ENCODE measurements around the gene OR5K4. TPM values are rescaled to one million over a fixed set of nuclear protein-coding genes. Genes with fewer than 3 reads are reported as not detected.

The OR5K4 gene
- total and polyA plus RNA-seq, 2 of the 8 experiments (the other 6 are each of a cell fraction or from before 2014, with no cell fraction given), result not detected

DNA sequence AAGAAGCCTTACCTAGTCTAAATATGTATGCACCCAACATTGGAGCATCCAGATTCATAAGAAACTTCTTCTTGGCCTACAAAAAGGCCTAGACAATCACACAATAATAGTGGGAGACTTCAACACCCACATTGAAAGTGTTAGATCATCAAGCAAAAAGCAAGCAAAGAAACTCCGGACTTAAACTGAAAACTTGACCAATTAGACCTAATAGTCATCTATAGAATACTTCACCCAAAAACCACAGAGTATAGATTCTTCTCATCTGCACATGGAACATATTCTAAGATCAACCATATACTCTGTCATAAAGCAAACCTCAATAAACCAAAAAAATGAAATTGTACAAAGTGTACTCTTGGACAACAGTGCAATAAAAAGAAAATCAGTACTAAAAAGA lies 22.3 kb upstream of the OR5K4 start (continued):
- TF ChIP-seq POLR2AphosphoS5 (IDR thresholded peaks at IDR 0.05; ENCODE audit: low read depth, low read length) (no peak), TAF7 (optimal IDR thresholded peaks at IDR 0.05; ENCODE audit: borderline replicate concordance, low read depth, low read length) (no peak), HDAC6 (IDR thresholded peaks at IDR 0.05; ENCODE audit: low read depth, low read length) (no peak), BACH1 (IDR thresholded peaks at IDR 0.05; ENCODE audit: low read length) (no peak), SP1 (IDR thresholded peaks at IDR 0.05; ENCODE audit: low read depth, low read length) (no peak), KDM1A (IDR thresholded peaks at IDR 0.05; ENCODE audit: borderline replicate concordance, low read length) (no peak)

Measured in H1 (cell line).